K562 (cell line): ENCODE data around the gene FAM199X. TPM values are rescaled to one million over a fixed set of nuclear protein-coding genes. Genes with fewer than 3 reads are reported as not detected.

Experiments used
- BMI1 ChIP-seq: fragments of 150-350 bp; IDR thresholded peaks from 2 replicates; pipeline ENCODE4 v1.6.1; 2014; ENCODE audit warnings: low read length
- EGR1 ChIP-seq: fragments of 450-650 bp; conservative IDR thresholded peaks from 2 replicates; pipeline ENCODE4 v1.6.1; 2017; ENCODE audit warnings: mild to moderate bottlenecking
- FOXM1 ChIP-seq, 2 experiments: fragments of 450-650 bp in 1 of 2; sonication (generic) in 1 of 2; formaldehyde crosslinking in 1 of 2; IDR thresholded peaks; 2 replicates each; pipeline versions ENCODE4 v1.6.1 to v1.9.0; 2017 to 2022; ENCODE audit warnings: low read depth in 2 of 2, mild to moderate bottlenecking in 2 of 2, missing genetic modification reagents in 1 of 2, moderate library complexity in 1 of 2
- GABPA ChIP-seq: fragments of 200-800 bp; sonication (Bioruptor generic); conservative IDR thresholded peaks from 2 replicates; pipeline ENCODE4 v1.6.1; 2016; ENCODE audit warnings: low read depth, missing genetic modification characterization, missing compliant biosample characterization
- KDM4B ChIP-seq, 2 experiments: fragments of 450-650 bp in 1 of 2; sonication (generic) in 1 of 2; IDR thresholded peaks; 2 replicates each; pipeline ENCODE4 v1.6.1; 2016 to 2017; ENCODE audit warnings: borderline replicate concordance in 2 of 2, antibody characterized with exemption in 1 of 2, low read depth in 1 of 2, mild to moderate bottlenecking in 1 of 2
- KHSRP ChIP-seq: fragments of 450-650 bp; IDR thresholded peaks from 2 replicates; pipeline ENCODE4 v1.6.1; 2017
- MLX ChIP-seq, 2 experiments: fragments of 450-650 bp in 1 of 2; sonication (generic) in 1 of 2; formaldehyde crosslinking; conservative IDR thresholded peaks; 2 replicates each; pipeline versions ENCODE4 v1.4.0 to v1.8.1; 2020 to 2022; ENCODE audit warnings: mild to moderate bottlenecking in 1 of 2, missing genetic modification reagents in 1 of 2
- PML ChIP-seq: IDR thresholded peaks from 2 replicates; pipeline ENCODE4 v1.6.1; 2012; ENCODE audit warnings: low read length, inconsistent platforms
- POLR2B ChIP-seq: fragments of 450-650 bp; IDR thresholded peaks from 2 replicates; pipeline ENCODE4 v1.6.1; 2018; ENCODE audit warnings: low read depth; ENCODE audit not compliant: partially characterized antibody
- RBM25 ChIP-seq: fragments of 200-400 bp; formaldehyde crosslinking; IDR thresholded peaks from 2 replicates; pipeline ENCODE4 v1.6.1; 2018; ENCODE audit warnings: low read length, low read depth, moderate library complexity; ENCODE audit not compliant: severe bottlenecking
- SAFB2 ChIP-seq: fragments of 200-400 bp; formaldehyde crosslinking; IDR thresholded peaks from 2 replicates; pipeline ENCODE4 v1.6.1; 2018; ENCODE audit warnings: borderline replicate concordance, low read length, low read depth, moderate library complexity; ENCODE audit not compliant: severe bottlenecking
- ZC3H11A ChIP-seq: IDR thresholded peaks from 2 replicates; pipeline ENCODE4 v1.6.1; 2012; ENCODE audit warnings: low read depth, low read length, improper control_type of control experiment
- ZNF140 ChIP-seq: fragments of 250-450 bp; sonication (Bioruptor Pico); IDR thresholded peaks from 2 replicates; pipeline ENCODE4 v1.8.0; 2021; ENCODE audit warnings: moderate library complexity, mild to moderate bottlenecking, inconsistent platforms
- polyA plus RNA-seq, 8 experiments: library from polyadenylated mRNA; depleted of rRNA in 4 of 8; stranded (reverse) in 5 of 8; unstranded in 3 of 8; fragments of >200 nt; fragmentation: Nextera tagmentation in 2 of 8; fragmentation: Illumina TruSeq in 1 of 8; extraction: Ambion mirVana in 2 of 8; extraction: Trizol in 1 of 8; gene quantifications; 2 replicates each; pipeline versions ENCODE4 v1.2.1 to v1.2.3, GENCODE V29; 2011 to 2014; ENCODE audit warnings: inconsistent platforms in 1 of 8, missing spikeins in 1 of 8
- total RNA-seq, 7 experiments: library from RNA; depleted of rRNA in 6 of 7; stranded (reverse); fragments of >200 nt in 6 of 7; fragmentation: Illumina TruSeq in 2 of 7; extraction: Trizol in 2 of 7; gene quantifications; 2 replicates each; pipeline versions ENCODE4 v1.2.1 to v1.2.3, GENCODE V29; 2011 to 2021; ENCODE audit warnings: low replicate concordance in 1 of 7
- TF ChIP-seq, protein P1 (sequence below): sonication (generic); formaldehyde crosslinking; IDR thresholded peaks from 2 replicates; pipeline ENCODE4 v1.8.1; 2023; ENCODE audit warnings: mild to moderate bottlenecking, missing genetic modification reagents
- TF ChIP-seq, protein P2 (sequence below): fragments of 450-650 bp; IDR thresholded peaks from 2 replicates; pipeline ENCODE4 v1.6.1; 2017; ENCODE audit warnings: antibody characterized with exemption, mild to moderate bottlenecking

FAM199X gene
- total and polyA plus RNA-seq, 9 of the 15 experiments (the other 6 are each of a cell fraction or from before 2014, with no cell fraction given): 4.6 to 22.2 (median 13.7) TPM

- TF ChIP-seq MLX (CRISPR knock-in tag; conservative IDR thresholded peaks at IDR 0.05) (no peak), SAFB2 (no peak), EGR1 (peak; percentile 95), BMI1 (no peak), KDM4B (IDR thresholded peaks at IDR 0.05; ENCODE audit: borderline replicate concordance in 2 of 2, low read depth in 1 of 2) (peak in 1 of 2 experiments; percentile 82; a peak in 1 of 4 replicates), KHSRP (peak; percentile 65), GABPA (tag) (peak; percentile 96), PML (no peak; the same call in 1 of the 2 replicates), POLR2B (no peak), RBM25 (no peak), ZNF140 (no peak), FOXM1 (IDR thresholded peaks at IDR 0.05; ENCODE audit: low read depth) (peak; percentile 64), FOXM1 (CRISPR knock-in tag; IDR thresholded peaks at IDR 0.05; ENCODE audit: low read depth) (no peak), ZC3H11A (no peak)
- TF ChIP-seq, protein P1, sequence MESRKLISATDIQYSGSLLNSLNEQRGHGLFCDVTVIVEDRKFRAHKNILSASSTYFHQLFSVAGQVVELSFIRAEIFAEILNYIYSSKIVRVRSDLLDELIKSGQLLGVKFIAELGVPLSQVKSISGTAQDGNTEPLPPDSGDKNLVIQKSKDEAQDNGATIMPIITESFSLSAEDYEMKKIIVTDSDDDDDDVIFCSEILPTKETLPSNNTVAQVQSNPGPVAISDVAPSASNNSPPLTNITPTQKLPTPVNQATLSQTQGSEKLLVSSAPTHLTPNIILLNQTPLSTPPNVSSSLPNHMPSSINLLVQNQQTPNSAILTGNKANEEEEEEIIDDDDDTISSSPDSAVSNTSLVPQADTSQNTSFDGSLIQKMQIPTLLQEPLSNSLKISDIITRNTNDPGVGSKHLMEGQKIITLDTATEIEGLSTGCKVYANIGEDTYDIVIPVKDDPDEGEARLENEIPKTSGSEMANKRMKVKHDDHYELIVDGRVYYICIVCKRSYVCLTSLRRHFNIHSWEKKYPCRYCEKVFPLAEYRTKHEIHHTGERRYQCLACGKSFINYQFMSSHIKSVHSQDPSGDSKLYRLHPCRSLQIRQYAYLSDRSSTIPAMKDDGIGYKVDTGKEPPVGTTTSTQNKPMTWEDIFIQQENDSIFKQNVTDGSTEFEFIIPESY: no peak
- TF ChIP-seq, protein P2, sequence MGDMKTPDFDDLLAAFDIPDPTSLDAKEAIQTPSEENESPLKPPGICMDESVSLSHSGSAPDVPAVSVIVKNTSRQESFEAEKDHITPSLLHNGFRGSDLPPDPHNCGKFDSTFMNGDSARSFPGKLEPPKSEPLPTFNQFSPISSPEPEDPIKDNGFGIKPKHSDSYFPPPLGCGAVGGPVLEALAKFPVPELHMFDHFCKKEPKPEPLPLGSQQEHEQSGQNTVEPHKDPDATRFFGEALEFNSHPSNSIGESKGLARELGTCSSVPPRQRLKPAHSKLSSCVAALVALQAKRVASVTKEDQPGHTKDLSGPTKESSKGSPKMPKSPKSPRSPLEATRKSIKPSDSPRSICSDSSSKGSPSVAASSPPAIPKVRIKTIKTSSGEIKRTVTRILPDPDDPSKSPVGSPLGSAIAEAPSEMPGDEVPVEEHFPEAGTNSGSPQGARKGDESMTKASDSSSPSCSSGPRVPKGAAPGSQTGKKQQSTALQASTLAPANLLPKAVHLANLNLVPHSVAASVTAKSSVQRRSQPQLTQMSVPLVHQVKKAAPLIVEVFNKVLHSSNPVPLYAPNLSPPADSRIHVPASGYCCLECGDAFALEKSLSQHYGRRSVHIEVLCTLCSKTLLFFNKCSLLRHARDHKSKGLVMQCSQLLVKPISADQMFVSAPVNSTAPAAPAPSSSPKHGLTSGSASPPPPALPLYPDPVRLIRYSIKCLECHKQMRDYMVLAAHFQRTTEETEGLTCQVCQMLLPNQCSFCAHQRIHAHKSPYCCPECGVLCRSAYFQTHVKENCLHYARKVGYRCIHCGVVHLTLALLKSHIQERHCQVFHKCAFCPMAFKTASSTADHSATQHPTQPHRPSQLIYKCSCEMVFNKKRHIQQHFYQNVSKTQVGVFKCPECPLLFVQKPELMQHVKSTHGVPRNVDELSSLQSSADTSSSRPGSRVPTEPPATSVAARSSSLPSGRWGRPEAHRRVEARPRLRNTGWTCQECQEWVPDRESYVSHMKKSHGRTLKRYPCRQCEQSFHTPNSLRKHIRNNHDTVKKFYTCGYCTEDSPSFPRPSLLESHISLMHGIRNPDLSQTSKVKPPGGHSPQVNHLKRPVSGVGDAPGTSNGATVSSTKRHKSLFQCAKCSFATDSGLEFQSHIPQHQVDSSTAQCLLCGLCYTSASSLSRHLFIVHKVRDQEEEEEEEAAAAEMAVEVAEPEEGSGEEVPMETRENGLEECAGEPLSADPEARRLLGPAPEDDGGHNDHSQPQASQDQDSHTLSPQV: no peak
Observed at GRCh38 chrX:104156630-104157529, 9.4 kb upstream of the FAM199X start, which contains the start of gene SLC25A53 (continued).
